Skeletal muscle satellite cell (primary cell): ENCODE results near the gene CHCHD1.
"Not testable (repeated sequence)": the region's sequence is repeated elsewhere in the genome, so short reads cannot be mapped to it uniquely, and the experiment has no call there.

Source experiments
- H3K27me3 ChIP-seq: 2 replicates; pipeline ENCODE4 v1.7.0; 2013; ENCODE audit warnings: low read length; ENCODE audit not compliant: control insufficient read depth, insufficient read depth
- H3K36me3 ChIP-seq: 2 replicates; pipeline ENCODE4 v1.7.0; 2013; ENCODE audit warnings: mild to moderate bottlenecking, control low read depth, low read length; ENCODE audit not compliant: insufficient read depth
- H3K4me1 ChIP-seq: 2 replicates; pipeline ENCODE4 v1.7.0; 2013; ENCODE audit warnings: low read length; ENCODE audit not compliant: control insufficient read depth, insufficient read depth
- H3K4me2 ChIP-seq: 2 replicates; pipeline ENCODE4 v1.7.0; 2013; ENCODE audit warnings: mild to moderate bottlenecking, low read length
- H3K4me3 ChIP-seq: 2 replicates; pipeline ENCODE4 v1.7.0; 2013; ENCODE audit warnings: low read length
- H3K9ac ChIP-seq: 2 replicates; pipeline ENCODE4 v1.7.0; 2013; ENCODE audit warnings: mild to moderate bottlenecking, low read depth, low read length, moderate library complexity
- H3K9me3 ChIP-seq: replicated peaks from 2 replicates; pipeline ENCODE4 v1.7.0; 2013; ENCODE audit warnings: mild to moderate bottlenecking, control low read depth, low read length

The CHCHD1 gene

GRCh38 chr10:73785721-73786511 lies 4.1 kb downstream of the CHCHD1 start:
- Histone ChIP-seq H3K4me3 (peak overlapping the region; percentile 75), H3K4me1 (peaks cover 20% of the 10 kb centered on the region)

GRCh38 chr10:73786512-73786885 lies 4.7 kb downstream of the CHCHD1 start:
- H3K36me3 ChIP-seq: peaks cover 24% of the 10 kb centered on the region
- H3K27me3 ChIP-seq: no peaks in the 10 kb centered on the region
- H3K4me1 ChIP-seq: peaks cover 16% of the 10 kb centered on the region
- H3K4me2 ChIP-seq: peak overlapping the region; percentile 92
- no peaks in the 10 kb centered on the region for H3K9me3 ChIP-seq
- H3K4me3 ChIP-seq: peak overlapping the region; percentile 75
- H3K9ac ChIP-seq: peak overlapping the region; percentile 84

More at GRCh38 chr10:73785721-73786511, 4.1 kb downstream of the CHCHD1 start:
- no peaks in the 10 kb centered on the region for H3K27me3 ChIP-seq
- H3K4me2 ChIP-seq: peak overlapping the region; percentile 92
- peaks cover 19% of the 10 kb centered on the region for H3K36me3 ChIP-seq
- no peaks in the 10 kb centered on the region for H3K9me3 ChIP-seq
- H3K9ac ChIP-seq: peak overlapping the region; percentile 84

DNA sequence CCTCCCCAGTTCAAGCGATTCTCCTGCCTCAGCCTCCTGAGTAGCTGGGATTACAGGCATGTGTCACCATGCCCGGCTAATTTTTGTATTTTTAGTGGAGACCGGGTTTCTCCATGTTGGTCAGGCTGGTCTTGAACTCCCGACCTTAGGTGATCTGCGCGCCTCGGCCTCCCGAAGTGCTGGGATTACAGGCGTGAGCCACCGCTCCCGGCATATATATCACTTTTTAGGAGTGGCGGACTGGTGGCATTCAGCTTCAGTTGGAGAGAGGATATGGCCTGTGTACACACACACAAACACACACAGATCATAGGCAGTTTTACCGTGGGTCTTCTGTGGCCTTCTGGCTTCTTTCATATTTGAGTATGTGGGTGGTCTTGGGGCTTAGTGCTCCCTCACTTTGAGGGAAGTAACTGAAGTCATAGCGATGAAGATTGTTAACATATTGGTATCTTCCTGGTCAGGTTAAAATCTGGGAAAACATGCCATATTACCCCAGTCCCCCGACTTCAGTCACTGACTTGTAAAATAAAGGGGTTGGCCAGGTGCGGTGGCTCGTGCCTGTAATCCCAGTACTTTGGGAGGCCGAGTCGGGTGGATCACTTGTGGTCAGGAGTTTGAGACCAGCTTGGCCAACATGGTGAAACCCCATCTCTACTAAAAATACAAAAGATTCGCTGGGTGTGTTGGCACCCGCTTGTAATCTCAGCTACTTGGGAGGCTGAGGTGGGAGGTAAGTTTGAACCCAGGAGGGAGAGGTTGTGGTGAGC lies 5.4 kb downstream of the CHCHD1 start:
- Histone ChIP-seq H3K4me2 (peak overlapping the region; percentile 92), H3K36me3 (peaks cover 30% of the 10 kb centered on the region), H3K4me1 (peaks cover 16% of the 10 kb centered on the region), H3K4me3 (peak overlapping the region; percentile 53)
- not testable (repeated sequence) for H3K9me3 ChIP-seq, H3K27me3 ChIP-seq, H3K9ac ChIP-seq

DNA sequence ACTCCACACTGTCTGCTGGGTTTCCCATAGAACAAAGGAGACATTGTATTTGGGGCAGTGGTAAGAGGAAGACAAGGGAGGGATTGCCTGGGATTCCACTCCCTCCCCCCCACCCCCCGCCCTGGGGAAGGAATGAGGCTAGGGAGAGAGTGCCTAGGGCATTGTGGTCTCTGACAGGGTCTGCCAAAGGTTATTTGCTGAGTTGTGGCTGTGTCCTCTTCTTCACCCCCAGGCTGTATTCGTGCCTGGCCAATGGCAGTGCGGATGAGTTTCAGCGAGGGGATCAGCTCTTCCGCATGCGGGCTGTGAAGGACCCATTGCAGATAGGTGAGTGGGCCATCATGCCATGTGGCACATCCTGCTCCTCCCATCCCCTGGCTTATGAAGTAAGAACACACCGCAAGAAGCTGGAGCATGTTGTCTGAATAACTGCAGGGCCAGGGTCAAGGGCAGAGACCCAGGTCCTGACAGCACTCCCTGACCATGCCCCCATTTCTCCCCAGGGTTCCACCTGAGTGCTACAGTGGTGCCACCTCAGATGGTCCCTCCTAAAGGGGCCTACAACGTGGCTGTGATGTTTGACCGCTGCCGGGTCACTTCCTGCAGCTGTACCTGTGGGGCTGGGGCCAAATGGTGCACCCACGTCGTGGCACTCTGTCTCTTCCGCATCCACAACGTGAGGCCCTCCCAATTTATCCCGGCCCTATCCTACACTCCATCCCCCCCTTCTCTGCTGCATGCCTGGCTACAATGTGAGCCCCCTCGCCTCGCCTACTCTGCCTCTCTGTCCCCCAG lies 7.2 kb downstream of the CHCHD1 start:
- Histone ChIP-seq H3K9ac (no peak overlapping the region), H3K4me1 (peaks cover 8% of the 10 kb centered on the region), H3K27me3 (no peaks in the 10 kb centered on the region), H3K36me3 (peaks cover 48% of the 10 kb centered on the region), H3K4me3 (no peak overlapping the region), H3K4me2 (no peak overlapping the region), H3K9me3 (no peaks in the 10 kb centered on the region)

DNA sequence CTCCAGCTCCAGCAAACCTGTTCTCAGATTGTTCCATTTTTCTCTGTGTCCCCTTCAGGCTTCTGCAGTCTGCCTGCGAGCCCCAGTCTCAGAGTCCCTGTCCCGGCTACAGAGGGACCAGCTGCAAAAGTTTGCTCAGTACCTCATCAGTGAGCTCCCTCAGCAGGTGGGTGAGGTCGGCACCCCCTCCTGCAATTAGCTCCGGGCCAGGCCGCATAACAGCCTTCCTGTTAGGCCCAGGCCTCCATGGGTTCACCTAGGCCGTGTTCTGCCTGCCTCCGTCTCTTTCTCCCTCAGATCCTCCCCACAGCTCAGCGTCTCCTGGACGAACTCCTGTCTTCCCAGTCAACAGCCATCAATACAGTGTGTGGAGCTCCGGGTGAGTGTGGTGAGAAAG lies 7.8 kb downstream of the CHCHD1 start:
- Histone ChIP-seq H3K36me3 (peaks cover 54% of the 10 kb centered on the region), H3K27me3 (no peaks in the 10 kb centered on the region), H3K9me3 (no peaks in the 10 kb centered on the region), H3K9ac (no peak overlapping the region), H3K4me3 (no peak overlapping the region), H3K4me2 (no peak overlapping the region), H3K4me1 (peaks cover 7% of the 10 kb centered on the region)

DNA sequence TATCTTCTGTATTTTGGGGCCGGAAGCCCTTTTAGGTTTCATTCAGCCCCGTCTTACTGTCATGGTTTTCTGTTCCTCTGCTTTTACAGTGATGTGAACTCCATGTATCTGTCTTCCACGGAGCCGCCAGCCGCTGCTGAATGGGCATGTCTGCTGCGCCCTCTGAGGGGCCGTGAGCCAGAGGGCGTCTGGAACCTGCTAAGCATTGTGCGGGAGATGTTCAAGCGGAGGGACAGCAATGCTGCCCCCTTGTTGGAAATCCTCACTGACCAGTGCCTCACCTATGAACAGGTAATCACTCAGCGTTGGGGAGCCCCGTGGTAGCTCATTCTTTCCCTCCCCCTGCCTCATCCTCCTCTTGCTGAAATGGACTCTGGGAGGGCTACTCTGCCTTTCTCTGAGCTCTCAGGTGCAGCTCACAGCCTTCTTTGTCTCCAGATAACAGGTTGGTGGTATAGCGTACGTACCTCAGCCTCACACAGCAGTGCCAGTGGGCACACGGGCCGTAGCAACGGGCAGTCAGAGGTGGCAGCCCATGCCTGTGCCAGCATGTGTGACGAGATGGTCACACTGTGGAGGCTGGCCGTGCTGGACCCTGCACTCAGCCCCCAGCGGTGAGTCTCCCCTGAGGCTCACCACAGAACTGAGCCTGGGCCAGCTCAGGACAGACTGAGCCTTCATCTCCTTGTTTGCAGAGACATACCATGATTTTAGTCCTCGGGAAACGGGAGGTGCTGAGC lies 9.2 kb downstream of the CHCHD1 start:
- no peak overlapping the region for H3K4me3 ChIP-seq
- H3K27me3 ChIP-seq: no peaks in the 10 kb centered on the region
- no peak overlapping the region for H3K9ac ChIP-seq
- H3K36me3 ChIP-seq: peaks cover 64% of the 10 kb centered on the region
- H3K4me2 ChIP-seq: no peak overlapping the region
- H3K9me3 ChIP-seq: no peaks in the 10 kb centered on the region
- peaks cover 4% of the 10 kb centered on the region for H3K4me1 ChIP-seq

- Histone ChIP-seq H3K36me3 (peaks cover 68% of the 10 kb centered on the region), H3K9me3 (no peaks in the 10 kb centered on the region), H3K4me2 (no peak overlapping the region), H3K27me3 (no peaks in the 10 kb centered on the region), H3K4me1 (peaks cover 4% of the 10 kb centered on the region), H3K4me3 (no peak overlapping the region), H3K9ac (no peak overlapping the region)
These were observed 10.1 kb downstream of the CHCHD1 start for GRCh38 chr10:73791871-73792400.

DNA sequence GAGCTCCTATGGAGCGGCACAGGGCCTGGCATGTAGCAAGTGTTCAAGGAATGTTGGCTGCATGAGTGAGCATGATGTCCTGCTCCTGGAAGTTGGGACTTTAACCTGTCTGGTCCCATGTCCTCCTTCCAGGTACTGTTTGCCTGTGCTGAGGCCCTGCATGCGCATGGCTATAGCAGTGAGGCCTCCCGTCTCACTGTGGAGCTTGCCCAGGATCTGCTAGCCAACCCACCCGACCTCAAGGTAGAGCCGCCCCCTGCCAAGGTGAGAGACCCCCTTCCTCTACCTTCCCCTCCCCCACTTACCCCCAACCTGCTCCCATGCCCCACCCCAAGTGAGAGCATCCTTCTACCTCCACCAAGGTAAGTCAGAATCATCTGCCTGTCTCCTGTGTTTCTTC lies 11.6 kb downstream of the CHCHD1 start:
- Histone ChIP-seq H3K36me3 (peaks cover 83% of the 10 kb centered on the region), H3K9me3 (no peaks in the 10 kb centered on the region), H3K9ac (no peak overlapping the region)

DNA sequence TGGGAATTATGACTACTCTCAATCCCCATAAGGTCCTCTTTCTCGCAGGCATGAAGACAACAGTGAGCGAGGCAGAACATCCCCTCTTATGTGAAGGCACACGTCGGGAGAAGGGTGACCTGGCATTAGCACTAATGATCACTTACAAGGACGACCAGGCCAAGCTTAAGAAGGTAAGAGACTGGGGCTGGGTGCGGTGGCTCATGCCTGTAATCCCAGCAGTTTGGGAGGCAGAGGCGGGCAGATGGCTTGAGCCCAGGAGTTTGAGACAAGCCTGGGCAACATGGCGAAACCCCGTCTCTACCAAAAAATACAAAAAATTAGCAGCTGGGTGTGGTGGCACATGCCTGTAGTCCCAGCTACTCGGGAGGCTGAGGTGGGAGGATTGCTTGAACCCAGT lies 13.6 kb downstream of the CHCHD1 start:
- not testable (repeated sequence) for H3K9me3 ChIP-seq, H3K27me3 ChIP-seq, H3K4me1 ChIP-seq, H3K4me2 ChIP-seq, H3K4me3 ChIP-seq, H3K9ac ChIP-seq
- H3K36me3 ChIP-seq: peaks cover 84% of the 10 kb centered on the region

More for the DNA sequence above, 11.6 kb downstream of the CHCHD1 start:
- H3K4me3 ChIP-seq: no peak overlapping the region
- H3K27me3 ChIP-seq: no peaks in the 10 kb centered on the region
- H3K4me2 ChIP-seq: no peak overlapping the region
- no peaks in the 10 kb centered on the region for H3K4me1 ChIP-seq

DNA sequence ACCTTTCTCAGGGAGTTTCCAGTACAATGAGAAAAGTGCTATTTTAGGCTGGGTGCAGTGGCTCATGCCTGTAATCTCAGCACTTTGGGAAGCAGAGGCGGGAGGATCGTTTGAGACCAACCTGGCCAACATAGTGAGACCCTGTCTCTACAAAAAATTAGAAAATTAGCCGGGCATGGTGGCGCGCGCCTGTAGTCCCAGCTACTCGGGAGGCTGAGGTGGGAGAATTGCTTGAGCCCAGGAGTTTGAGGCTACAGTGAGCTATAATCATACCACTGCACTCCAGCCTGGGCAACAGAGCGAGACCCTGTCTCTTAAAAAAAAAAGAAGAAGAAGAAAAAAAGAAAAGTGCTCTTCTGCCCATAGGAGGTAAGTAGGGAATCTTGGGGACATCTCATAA lies 14.2 kb downstream of the CHCHD1 start:
- peaks cover 81% of the 10 kb centered on the region for H3K36me3 ChIP-seq
- H3K27me3 ChIP-seq, H3K4me2 ChIP-seq, H3K9me3 ChIP-seq, H3K9ac ChIP-seq, H3K4me1 ChIP-seq, H3K4me3 ChIP-seq: not testable (repeated sequence)
